Raji (cell line): ENCODE measurements around the gene GPR37L1.

Experiments
- POLR2A ChIP-seq: IDR thresholded peaks from 2 replicates; pipeline ENCODE4 v1.6.1; 2011; ENCODE audit warnings: low read depth, low read length, control low read depth; ENCODE audit not compliant: insufficient read depth

The GPR37L1 gene

GRCh38 chr1:202104073-202104472 is 18.6 kb upstream of the GPR37L1 start:
- TF ChIP-seq POLR2A, result no peak

GRCh38 chr1:202105571-202106339 is 17.0 kb upstream of the GPR37L1 start:
- TF ChIP-seq POLR2A, result no peak

GRCh38 chr1:202106340-202107254 is 16.1 kb upstream of the GPR37L1 start:
- no peak for TF ChIP-seq POLR2A

- no peak for TF ChIP-seq POLR2A
These were observed 15.4 kb upstream of the GPR37L1 start for GRCh38 chr1:202107321-202107761.

GRCh38 chr1:202107801-202108731 is 14.7 kb upstream of the GPR37L1 start:
- no peak for TF ChIP-seq POLR2A

GRCh38 chr1:202110977-202111376 is 11.7 kb upstream of the GPR37L1 start:
- no peak for TF ChIP-seq POLR2A

GRCh38 chr1:202112859-202113689 is 9.6 kb upstream of the GPR37L1 start:
- TF ChIP-seq POLR2A, result no peak

GRCh38 chr1:202113690-202114300 is 8.9 kb upstream of the GPR37L1 start:
- TF ChIP-seq POLR2A, result no peak

GRCh38 chr1:202116287-202116686 is 6.4 kb upstream of the GPR37L1 start:
- no peak for TF ChIP-seq POLR2A

- TF ChIP-seq POLR2A, result no peak
These were observed 4.8 kb upstream of the GPR37L1 start for GRCh38 chr1:202117898-202118371.

GRCh38 chr1:202121006-202121405 is 1.7 kb upstream of the GPR37L1 start:
- TF ChIP-seq POLR2A, result no peak

GRCh38 chr1:202123336-202123813 is 658 bp downstream of the GPR37L1 start:
- no peak for TF ChIP-seq POLR2A

GRCh38 chr1:202124142-202124541 is 1.4 kb downstream of the GPR37L1 start:
- TF ChIP-seq POLR2A, result no peak
